SIG-M5 treated with dmso at 0.1 percent for 504 hours (cell line): ENCODE measurements around the gene C12orf56.
A peak's percentile ranks its signal among the peaks of the same experiment; 100 is the strongest.
"Not testable (repeated sequence)": the region's sequence is repeated elsewhere in the genome, so short reads cannot be mapped to it uniquely, and the experiment has no call there.

ENCODE experiments used
- DNase-seq: peaks from one replicate; lab custom pipeline; 2025; ENCODE audit not compliant: unreplicated experiment; lab: John Stamatoyannopoulos, UW

The C12orf56 gene

DNA sequence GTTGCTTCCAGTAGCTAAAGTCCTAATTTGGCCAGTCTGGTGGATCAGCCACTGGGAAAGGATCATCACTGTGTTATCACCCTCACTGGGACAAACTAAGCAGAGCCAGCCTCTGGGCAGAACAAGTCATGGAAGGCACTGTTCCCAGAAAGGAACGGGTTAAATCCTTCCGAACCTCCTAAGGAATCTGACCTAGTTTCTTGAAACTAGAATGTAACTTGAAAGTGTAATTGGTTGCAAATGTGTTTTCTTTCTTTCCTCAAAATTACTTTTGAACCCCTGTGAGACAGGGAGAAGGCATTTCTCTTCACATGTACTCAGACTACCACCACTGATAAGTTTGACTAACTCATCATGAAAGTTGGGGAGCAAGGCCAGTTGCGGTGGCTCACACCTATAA, 149.8 kb downstream of the C12orf56 start:
- no peak for DNase-seq

DNA sequence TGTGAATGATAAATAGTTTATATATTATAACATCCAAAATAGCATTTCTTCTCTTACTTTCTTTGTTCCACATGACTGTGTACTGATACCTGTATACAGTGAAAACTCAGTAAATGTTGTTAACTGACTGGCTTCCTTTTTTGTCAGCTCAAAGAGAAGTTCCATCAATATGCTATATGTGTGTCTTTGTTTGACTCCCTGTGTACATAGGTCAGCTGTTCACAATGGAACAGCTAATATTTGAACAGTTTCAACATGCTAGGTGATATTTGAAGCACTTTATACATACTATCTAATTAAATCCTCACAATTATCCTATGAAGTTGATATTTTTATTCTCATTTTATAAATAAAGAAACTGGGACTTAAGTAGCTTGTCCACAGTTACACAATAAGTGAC, 153.2 kb downstream of the C12orf56 start:
- DNase-seq = no peak

- no peak for DNase-seq
Observed at GRCh38 chr12:64236549-64236948, 154.0 kb downstream of the C12orf56 start.

GRCh38 chr12:64232196-64232595, 158.4 kb downstream of the C12orf56 start:
- DNase-seq = no peak

- DNase-seq = no peak
Observed at GRCh38 chr12:64229796-64230195, 160.8 kb downstream of the C12orf56 start.

DNA sequence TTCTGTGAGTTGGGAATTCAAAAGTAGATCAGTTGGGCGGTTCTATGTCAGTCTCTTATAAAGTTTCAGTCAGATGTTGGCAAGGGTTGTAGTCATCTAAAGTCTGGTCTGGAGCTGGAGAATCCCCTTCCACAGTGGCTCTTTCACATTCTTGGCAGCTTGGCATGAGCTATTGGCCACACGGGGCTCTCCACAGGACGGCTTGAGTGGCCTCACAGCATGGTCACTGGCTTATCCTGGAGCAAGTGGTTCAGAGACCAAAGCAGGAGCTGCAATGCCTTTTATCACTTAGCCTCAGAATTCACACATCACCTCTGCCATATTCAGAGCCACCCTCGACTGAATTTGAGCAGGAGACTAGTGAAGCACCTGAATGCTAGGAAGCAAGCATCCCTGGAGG, 161.3 kb downstream of the C12orf56 start:
- no peak for DNase-seq

GRCh38 chr12:64225626-64226025, 164.9 kb downstream of the C12orf56 start:
- no peak for DNase-seq

GRCh38 chr12:64222009-64222765, 168.4 kb downstream of the C12orf56 start, which contains the start of gene KICS2:
KICS2 (minus strand) TSS chr12:64222296; CDS start chr12:64222237, 59 bp downstream.
- DNase-seq = peak; percentile 90

GRCh38 chr12:64221651-64222008, 168.9 kb downstream of the C12orf56 start:
- DNase-seq = peak; percentile 54

- no peak for DNase-seq
Observed at GRCh38 chr12:64220046-64220445, 170.5 kb downstream of the C12orf56 start.

GRCh38 chr12:64219145-64219544, 171.4 kb downstream of the C12orf56 start:
- DNase-seq = no peak

DNA sequence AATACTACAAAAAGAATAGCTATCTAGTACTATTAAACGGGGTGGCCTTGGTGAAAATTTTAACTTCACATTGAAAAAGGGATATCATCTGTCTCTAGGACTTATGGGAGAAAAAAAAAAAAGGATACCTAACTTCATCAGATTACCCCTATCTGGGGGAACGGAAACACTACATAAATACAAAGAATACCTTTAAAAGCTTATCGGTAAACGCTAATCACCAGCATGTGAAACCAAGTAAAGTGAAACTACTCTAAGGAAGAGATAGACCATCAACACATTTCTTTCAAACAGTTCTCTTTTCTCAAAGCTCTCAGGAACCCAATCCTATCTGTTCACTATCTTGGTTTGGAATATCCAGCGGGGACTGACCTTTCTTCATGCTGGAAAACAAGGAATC, 172.0 kb downstream of the C12orf56 start:
- no peak for DNase-seq

GRCh38 chr12:64217643-64218042, 172.9 kb downstream of the C12orf56 start:
- DNase-seq = not testable (repeated sequence)

DNA sequence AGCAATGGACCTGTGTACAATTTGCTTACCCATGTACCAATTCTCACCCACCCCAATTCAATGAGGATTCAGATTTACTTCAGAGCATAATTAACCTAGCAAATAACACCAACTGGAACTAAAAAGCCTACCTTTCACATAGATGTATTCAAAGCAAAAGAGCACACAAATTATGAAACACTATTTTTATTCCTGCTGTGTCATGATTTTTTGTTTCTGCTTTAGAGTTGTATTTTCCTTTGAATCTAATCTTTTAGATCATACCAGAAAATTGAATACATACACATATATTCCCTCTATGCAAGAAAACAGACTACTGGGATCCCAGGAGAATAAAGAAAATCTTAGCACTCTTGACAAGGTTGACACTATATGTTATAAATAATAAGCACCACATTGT, 174.3 kb downstream of the C12orf56 start:
- no peak for DNase-seq
